A673 (cell line): ENCODE results near the gene PILRA. TPM values are rescaled to one million over a fixed set of nuclear protein-coding genes. Genes with fewer than 3 reads are reported as not detected.

Experiments used
- BruUV-seq: library from RNA; stranded (reverse); fragments of 400-500 nt; replicated peaks from 2 replicates; lab custom pipeline; 2021; lab: Mats Ljungman, UMichigan
- CTCF ChIA-PET: fragments of 300-600 bp; sonication (Branson Sonifier 250); formaldehyde crosslinking; loops from one replicate; lab custom pipeline; 2022; ENCODE audit warnings: antibody characterized with exemption; lab: Charles Lee
- POLR2A ChIA-PET: fragments of 300-600 bp; sonication (Branson Sonifier 250); formaldehyde crosslinking; loops from one replicate; lab custom pipeline; 2022; ENCODE audit warnings: antibody characterized with exemption; ENCODE audit not compliant: low non-redundant PET; lab: Charles Lee
- DNase-seq: peaks from one replicate; pipeline ENCODE4 v3.0.0-alpha.2; 2015; ENCODE audit warnings: low spot score
- H3K27ac ChIP-seq: fragments of 200-600 bp; sonication (generic); 2 replicates; pipeline ENCODE4 v1.5.1; 2016; ENCODE audit warnings: mixed run types, low read depth, mild to moderate bottlenecking, mixed read lengths, antibody characterized with exemption, low read length; ENCODE audit not compliant: poor library complexity, severe bottlenecking
- H3K27me3 ChIP-seq: fragments of 200-600 bp; sonication (generic); replicated peaks from 2 replicates; pipeline ENCODE4 v1.6.1; 2017; ENCODE audit warnings: mixed run types, low read depth, mild to moderate bottlenecking, mixed read lengths, antibody characterized with exemption, low read length; ENCODE audit not compliant: insufficient read depth, poor library complexity
- H3K36me3 ChIP-seq: fragments of 200-600 bp; sonication (generic); 2 replicates; pipeline ENCODE4 v1.6.1; 2016; ENCODE audit warnings: mixed run types, mild to moderate bottlenecking, mixed read lengths, antibody characterized with exemption, low read length; ENCODE audit not compliant: insufficient read depth, poor library complexity, severe bottlenecking
- H3K4me1 ChIP-seq: fragments of 200-600 bp; sonication (generic); 2 replicates; pipeline ENCODE4 v1.6.1; 2017; ENCODE audit warnings: mixed run types, mild to moderate bottlenecking, mixed read lengths, antibody characterized with exemption, low read length; ENCODE audit not compliant: insufficient read depth, poor library complexity, severe bottlenecking
- H3K4me3 ChIP-seq: fragments of 200-600 bp; sonication (generic); 2 replicates; pipeline ENCODE4 v1.5.1; 2016; ENCODE audit warnings: low read depth, mixed run types, mild to moderate bottlenecking, mixed read lengths, low read length; ENCODE audit not compliant: poor library complexity, severe bottlenecking
- H3K9me3 ChIP-seq: fragments of 200-600 bp; sonication (generic); 2 replicates; pipeline ENCODE4 v1.6.1; 2016; ENCODE audit warnings: mixed run types, low read depth, mild to moderate bottlenecking, mixed read lengths, antibody characterized with exemption, low read length; ENCODE audit not compliant: poor library complexity, severe bottlenecking
- EZH2 ChIP-seq: fragments of 200-600 bp; sonication (generic); IDR thresholded peaks from 2 replicates; pipeline ENCODE4 v1.6.1; 2017; ENCODE audit warnings: borderline replicate concordance, low read depth, mild to moderate bottlenecking, mixed read lengths, antibody characterized with exemption, low read length; ENCODE audit not compliant: poor library complexity, severe bottlenecking
- intact Hi-C: fragments of 100-400 bp; cut with micrococcal nuclease; formaldehyde crosslinking; loops from one replicate; pipeline ENCODE4 v1.10.0; 2022; ENCODE audit not compliant: unreplicated experiment
- total RNA-seq: library from RNA; stranded (reverse); gene quantifications from 2 replicates; pipeline ENCODE4 v1.2.3, GENCODE V29; 2021
- TF ChIP-seq, protein P1 (sequence below): fragments of 300-800, 200-600 bp; sonication (generic); conservative IDR thresholded peaks from 2 replicates; pipeline ENCODE4 v1.5.1; 2017; ENCODE audit warnings: low read depth, mild to moderate bottlenecking, antibody characterized with exemption, low read length, moderate library complexity, mixed read lengths

Gene PILRA
- total RNA-seq, 1 experiment from 2014 or later = 1.5 TPM

DNA sequence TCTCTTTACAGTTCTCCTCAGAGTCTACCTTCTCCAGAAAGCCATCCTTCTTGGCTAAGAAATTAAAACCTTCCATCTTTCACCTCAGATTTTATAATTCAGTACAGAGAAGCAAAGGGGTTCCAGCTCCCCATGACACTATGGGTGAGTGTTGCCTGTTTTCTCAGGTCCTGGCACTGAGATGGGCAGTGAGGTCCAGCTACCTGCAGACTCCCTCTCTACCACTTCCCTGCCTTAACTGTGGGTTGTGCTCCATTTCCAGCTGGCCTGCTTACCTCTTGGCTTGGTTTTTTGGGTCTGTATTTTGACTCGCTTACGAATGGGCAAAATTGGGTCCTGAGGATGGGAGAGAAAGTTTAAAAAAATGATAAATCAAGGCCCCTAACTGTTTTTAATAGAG is 29.0 kb downstream of the PILRA start:
- Histone ChIP-seq H3K27ac (no peak overlapping the region), H3K4me3 (no peak overlapping the region), H3K27me3 (no peaks in the 10 kb centered on the region), H3K9me3 (no peaks in the 10 kb centered on the region), H3K36me3 (no peaks in the 10 kb centered on the region), H3K4me1 (no peaks in the 10 kb centered on the region)
- TF ChIP-seq EZH2 = no peak
- TF ChIP-seq, protein P1, sequence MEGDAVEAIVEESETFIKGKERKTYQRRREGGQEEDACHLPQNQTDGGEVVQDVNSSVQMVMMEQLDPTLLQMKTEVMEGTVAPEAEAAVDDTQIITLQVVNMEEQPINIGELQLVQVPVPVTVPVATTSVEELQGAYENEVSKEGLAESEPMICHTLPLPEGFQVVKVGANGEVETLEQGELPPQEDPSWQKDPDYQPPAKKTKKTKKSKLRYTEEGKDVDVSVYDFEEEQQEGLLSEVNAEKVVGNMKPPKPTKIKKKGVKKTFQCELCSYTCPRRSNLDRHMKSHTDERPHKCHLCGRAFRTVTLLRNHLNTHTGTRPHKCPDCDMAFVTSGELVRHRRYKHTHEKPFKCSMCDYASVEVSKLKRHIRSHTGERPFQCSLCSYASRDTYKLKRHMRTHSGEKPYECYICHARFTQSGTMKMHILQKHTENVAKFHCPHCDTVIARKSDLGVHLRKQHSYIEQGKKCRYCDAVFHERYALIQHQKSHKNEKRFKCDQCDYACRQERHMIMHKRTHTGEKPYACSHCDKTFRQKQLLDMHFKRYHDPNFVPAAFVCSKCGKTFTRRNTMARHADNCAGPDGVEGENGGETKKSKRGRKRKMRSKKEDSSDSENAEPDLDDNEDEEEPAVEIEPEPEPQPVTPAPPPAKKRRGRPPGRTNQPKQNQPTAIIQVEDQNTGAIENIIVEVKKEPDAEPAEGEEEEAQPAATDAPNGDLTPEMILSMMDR = no peak
- intact Hi-C loops = no loop called here
- POLR2A ChIA-PET = interaction anchor here (1.0 kb wide), 1 partner anchor 34 kb away, joined by 4 read pairs; the partner anchor contains the start of gene PPP1R35
- DNase-seq = no peak
- BruUV-seq = no TSS peak
- CTCF ChIA-PET = no interaction called here

DNA sequence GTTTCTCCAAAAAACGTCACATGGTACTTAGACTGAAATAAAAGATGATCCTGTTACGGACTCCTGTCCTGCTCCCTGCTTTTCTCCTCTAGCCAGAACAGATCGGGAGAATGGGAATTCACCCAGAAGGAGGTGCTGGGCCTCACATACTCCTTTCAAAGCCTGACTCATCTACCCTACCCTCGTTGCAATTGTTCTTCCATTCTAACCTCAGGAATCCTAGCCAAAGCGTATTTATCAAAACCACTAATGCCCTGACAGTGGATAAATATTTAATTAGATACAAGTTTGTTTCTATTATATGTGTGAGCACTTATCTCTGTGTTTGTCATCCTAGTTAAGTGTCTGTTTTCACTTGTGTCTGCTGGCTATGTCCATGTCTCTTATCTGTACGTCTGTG is 33.5 kb downstream of the PILRA start:
- intact Hi-C loops = loop anchor here (5.0 kb wide), 1 partner anchor 274 kb away; no protein-coding TSS in a partner anchor

DNA sequence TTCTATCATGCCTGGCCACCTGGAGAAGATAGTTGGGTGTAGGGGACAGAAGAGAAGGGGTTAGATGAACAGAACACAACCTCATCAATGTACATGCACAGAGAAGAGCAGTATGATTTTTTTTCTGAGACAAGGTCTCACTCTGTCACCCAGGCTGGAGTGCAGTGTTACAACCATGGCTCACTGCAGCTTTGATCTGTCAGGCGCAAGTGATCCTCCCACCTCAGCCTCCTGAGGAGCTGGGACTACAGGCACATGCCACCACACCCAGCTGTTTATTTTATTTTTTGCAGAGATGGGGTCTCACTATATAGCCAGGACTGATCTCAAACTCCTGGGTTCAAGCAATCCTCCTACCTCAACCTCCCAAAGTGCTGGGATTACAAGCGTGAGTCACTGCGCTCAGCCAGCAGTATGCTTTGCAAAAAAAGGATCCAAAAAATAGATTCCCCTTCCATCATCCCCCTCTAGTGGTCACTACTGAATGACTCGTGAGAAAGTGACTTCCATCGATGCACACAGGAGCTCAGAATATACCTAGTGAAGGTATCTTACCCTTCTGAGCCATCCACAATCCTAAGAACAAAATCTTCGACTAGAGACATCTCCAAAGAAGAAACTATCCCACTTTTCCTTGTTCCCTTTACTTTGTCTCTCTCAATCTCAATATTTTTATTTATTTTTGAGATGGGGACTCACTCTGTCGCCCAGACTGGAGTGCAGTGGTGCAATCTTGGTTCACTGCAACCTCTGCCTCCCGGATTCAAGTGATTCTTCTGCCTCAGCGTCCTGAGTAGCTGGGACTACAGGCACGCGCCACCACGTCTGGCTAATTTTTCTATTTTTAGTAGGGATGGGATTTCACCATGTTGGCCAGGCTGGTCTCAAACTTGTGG is 34.2 kb downstream of the PILRA start:
- H3K4me1 ChIP-seq = no peaks in the 10 kb centered on the region
- peaks cover 9% of the 10 kb centered on the region for H3K27me3 ChIP-seq
- H3K9me3 ChIP-seq = no peaks in the 10 kb centered on the region
- intact Hi-C loops = loop anchor here (5.0 kb wide), 1 partner anchor 275 kb away; no protein-coding TSS in a partner anchor
- ChIA-PET POLR2A (interaction anchor here (0.6 kb wide), 1 partner anchor 439 kb away, joined by 3 read pairs; no protein-coding TSS in a partner anchor), CTCF (interaction anchor here (0.6 kb wide), 1 partner anchor 275 kb away, joined by 3 read pairs; no protein-coding TSS in a partner anchor)
- H3K4me3 ChIP-seq = no peak overlapping the region
- H3K27ac ChIP-seq = no peak overlapping the region
- DNase-seq = peak; percentile 80
- TF ChIP-seq, protein P1 = peak; percentile 70
- TF ChIP-seq EZH2 = no peak
- no peaks in the 10 kb centered on the region for H3K36me3 ChIP-seq
- no TSS peak for BruUV-seq

More for the DNA sequence above, 33.5 kb downstream of the PILRA start:
- Histone ChIP-seq H3K4me1 (no peaks in the 10 kb centered on the region), H3K4me3 (no peak overlapping the region), H3K27ac (no peak overlapping the region), H3K27me3 (peaks cover 9% of the 10 kb centered on the region), H3K9me3 (no peaks in the 10 kb centered on the region), H3K36me3 (no peaks in the 10 kb centered on the region)
- POLR2A ChIA-PET = no interaction called here
- DNase-seq = no peak
- no TSS peak for BruUV-seq
- no peak for TF ChIP-seq EZH2
- TF ChIP-seq, protein P1 = no peak
- CTCF ChIA-PET = no interaction called here
